Ascending aorta (tissue), 2 donors: ENCODE data around the gene CRYGS. TPM values are rescaled to one million over a fixed set of nuclear protein-coding genes. Genes with fewer than 3 reads are reported as not detected.
"Not testable (repeated sequence)": the region's sequence is repeated elsewhere in the genome, so short reads cannot be mapped to it uniquely, and the experiment has no call there.

Experiments used
- DNase-seq, 2 donors: peaks; one replicate each; pipeline ENCODE4 v3.0.0-alpha.2; 2019; ENCODE audit warnings: low spot score in 2 of 2
- H3K27ac ChIP-seq, 2 donors: fragments of 200-600 bp; sonication (generic); one replicate each; pipeline ENCODE4 v1.5.1; 2016 to 2017; ENCODE audit warnings: mild to moderate bottlenecking in 1 of 2
- H3K27me3 ChIP-seq: fragments of 200-600 bp; sonication (generic); one replicate; pipeline ENCODE4 v1.5.1; 2017
- H3K36me3 ChIP-seq, 2 donors: fragments of 200-600 bp; sonication (generic); one replicate each; pipeline ENCODE4 v1.5.1; 2016
- H3K4me1 ChIP-seq, 2 donors: fragments of 200-600 bp; sonication (generic); one replicate each; pipeline ENCODE4 v1.5.1; 2016 to 2017; ENCODE audit warnings: mild to moderate bottlenecking in 1 of 2
- H3K4me3 ChIP-seq, 2 donors: fragments of 200-600 bp; sonication (generic); one replicate each; pipeline ENCODE4 v1.5.1; 2016 to 2017; ENCODE audit warnings: mild to moderate bottlenecking in 1 of 2
- H3K9me3 ChIP-seq, 2 donors: fragments of 200-600 bp; sonication (generic); one replicate each; pipeline ENCODE4 v1.5.1; 2016
- intact Hi-C: fragments of 100-400 bp; cut with DNase I; formaldehyde crosslinking; loops from one replicate; pipeline ENCODE4 v1.15.1; 2023
- total RNA-seq: library from RNA; depleted of rRNA; stranded (reverse); fragments of >200 nt; gene quantifications from one replicate; pipeline ENCODE4 v1.1.0, GENCODE V29; 2016
- TF ChIP-seq, protein P1 (sequence below), 3 experiments: fragments of 200-600 bp in 2 of 3; fragments of 450-650 bp in 1 of 3; sonication (generic) in 2 of 3; IDR thresholded peaks; one replicate each; pipeline ENCODE4 v1.5.1; 2016 to 2019; ENCODE audit warnings: antibody characterized with exemption in 3 of 3, mild to moderate bottlenecking in 1 of 3, moderate library complexity in 1 of 3

Gene CRYGS
- total RNA-seq, 1 donor from 2014 or later, result not detected

DNA sequence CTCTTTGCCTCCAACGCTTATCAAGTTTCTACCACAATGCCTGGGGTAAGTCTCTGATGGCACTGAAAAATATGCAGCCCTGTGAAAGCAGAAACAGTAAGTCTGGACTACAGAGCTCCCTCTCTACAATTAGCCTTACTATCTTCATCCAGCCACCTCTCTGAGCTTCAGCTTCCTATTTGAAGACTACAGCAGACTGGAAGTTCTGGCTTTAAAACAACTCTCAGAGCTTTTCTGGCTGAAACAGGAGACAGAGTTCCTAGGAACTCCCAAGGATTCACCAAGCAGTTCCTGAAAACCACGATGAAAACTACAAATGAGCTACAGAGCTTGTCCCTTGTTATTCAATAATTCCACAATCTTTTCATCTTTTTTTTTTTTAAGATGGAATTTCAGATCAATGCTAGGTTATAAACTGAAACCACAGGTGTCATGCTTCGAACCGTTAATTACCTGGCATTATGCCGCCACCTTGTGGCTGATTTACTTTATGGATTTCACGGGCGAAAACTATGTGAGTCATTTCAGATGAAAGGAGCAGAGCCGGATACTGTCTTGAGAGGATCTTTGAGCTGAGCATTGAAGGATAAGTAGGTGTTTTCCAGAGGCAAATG lies 3.9 kb downstream of the CRYGS start:
- Histone ChIP-seq H3K27ac (no peak overlapping the region), H3K4me1 (no peaks in the 10 kb centered on the region), H3K27me3 (no peaks in the 10 kb centered on the region), H3K4me3 (peak overlapping the region; percentile 22 to 37), H3K36me3 (peaks cover 0 to 10% of the 10 kb centered on the region in 2 donors), H3K9me3 (no peaks in the 10 kb centered on the region)
- peak in 1 of 2 donors; percentile 86 for DNase-seq
- intact Hi-C loops, result loop anchor here (1.0 kb wide), 2 partner anchors 281 to 557 kb away; no protein-coding TSS in a partner anchor
- TF ChIP-seq, protein P1, sequence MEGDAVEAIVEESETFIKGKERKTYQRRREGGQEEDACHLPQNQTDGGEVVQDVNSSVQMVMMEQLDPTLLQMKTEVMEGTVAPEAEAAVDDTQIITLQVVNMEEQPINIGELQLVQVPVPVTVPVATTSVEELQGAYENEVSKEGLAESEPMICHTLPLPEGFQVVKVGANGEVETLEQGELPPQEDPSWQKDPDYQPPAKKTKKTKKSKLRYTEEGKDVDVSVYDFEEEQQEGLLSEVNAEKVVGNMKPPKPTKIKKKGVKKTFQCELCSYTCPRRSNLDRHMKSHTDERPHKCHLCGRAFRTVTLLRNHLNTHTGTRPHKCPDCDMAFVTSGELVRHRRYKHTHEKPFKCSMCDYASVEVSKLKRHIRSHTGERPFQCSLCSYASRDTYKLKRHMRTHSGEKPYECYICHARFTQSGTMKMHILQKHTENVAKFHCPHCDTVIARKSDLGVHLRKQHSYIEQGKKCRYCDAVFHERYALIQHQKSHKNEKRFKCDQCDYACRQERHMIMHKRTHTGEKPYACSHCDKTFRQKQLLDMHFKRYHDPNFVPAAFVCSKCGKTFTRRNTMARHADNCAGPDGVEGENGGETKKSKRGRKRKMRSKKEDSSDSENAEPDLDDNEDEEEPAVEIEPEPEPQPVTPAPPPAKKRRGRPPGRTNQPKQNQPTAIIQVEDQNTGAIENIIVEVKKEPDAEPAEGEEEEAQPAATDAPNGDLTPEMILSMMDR (IDR thresholded peaks at IDR 0.05), result peak; percentile 60 to 76 (median 70)

DNA sequence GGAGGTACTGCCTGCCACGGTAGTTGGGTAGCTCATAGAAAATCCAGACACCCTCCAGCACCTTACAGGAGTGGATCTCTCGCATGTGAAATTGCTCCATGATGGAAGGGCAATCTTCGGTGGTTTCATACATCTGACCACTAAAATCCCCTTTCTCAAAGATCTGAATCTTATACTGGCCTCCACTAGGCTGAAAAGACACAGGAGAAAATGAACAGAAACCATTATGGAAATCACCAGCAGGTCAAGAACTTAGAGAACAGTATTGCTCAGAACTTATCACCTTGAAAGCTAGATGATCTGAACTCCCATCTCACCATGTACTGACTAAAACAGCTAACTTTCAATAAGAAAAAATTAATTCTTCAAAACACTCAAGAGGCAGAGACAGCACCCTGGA lies 5.4 kb downstream of the CRYGS start:
- Histone ChIP-seq H3K36me3 (peaks cover 0 to 2% of the 10 kb centered on the region in 2 donors), H3K4me1 (no peaks in the 10 kb centered on the region), H3K9me3 (no peaks in the 10 kb centered on the region), H3K27ac (no peak overlapping the region), H3K4me3 (no peak overlapping the region), H3K27me3 (no peaks in the 10 kb centered on the region)
- TF ChIP-seq, protein P1 (IDR thresholded peaks at IDR 0.05), result no peak
- intact Hi-C loops, result loop anchor here (10.0 kb wide), 1 partner anchor 174 kb away; the partner anchor contains the start of gene DGKG
- DNase-seq, result no peak

DNA sequence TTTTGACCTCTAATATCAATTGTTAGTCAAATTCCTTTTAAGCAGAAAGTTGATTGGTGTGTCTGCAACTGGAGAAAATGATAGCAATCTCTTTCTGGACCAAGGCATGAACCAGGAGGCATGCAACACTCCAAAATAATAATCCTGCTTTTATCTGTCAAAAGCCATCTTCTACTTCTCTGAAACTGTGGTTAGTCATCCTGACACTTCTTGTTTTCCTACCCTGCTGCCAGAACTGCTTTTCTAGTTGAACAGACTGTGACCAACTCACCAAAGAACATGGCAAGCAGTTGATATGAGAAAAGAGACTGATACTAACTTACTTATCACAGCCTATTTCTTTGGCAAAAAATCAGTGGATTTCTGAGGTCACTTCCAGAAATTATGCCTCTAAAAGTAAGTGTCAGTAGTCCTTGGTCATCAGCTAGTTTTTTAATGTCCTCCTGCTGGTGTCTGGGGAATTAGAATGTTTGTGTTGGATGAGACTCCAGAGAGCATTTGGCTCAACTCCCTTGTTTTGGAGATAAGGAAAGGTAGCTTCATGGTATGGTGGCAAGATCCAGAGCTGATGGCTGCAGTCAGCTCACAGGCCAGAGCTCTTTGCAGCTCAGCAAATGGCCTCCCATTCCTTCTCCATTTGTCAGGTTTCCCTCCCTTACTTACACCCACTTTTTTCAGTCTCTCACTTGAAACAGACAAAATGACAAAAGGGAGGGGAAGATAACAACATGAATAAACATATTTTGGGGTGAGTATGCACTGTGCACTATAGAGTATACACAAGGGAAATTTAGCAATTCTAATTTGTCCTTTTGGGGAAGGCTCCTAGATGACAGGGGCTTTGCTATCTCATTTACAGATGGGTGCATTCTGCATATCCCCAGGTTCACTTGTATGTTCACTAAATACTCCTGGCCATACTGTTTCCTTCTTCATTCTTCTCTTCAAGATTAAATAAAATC lies 7.0 kb downstream of the CRYGS start:
- no peaks in the 10 kb centered on the region for H3K36me3 ChIP-seq

DNA sequence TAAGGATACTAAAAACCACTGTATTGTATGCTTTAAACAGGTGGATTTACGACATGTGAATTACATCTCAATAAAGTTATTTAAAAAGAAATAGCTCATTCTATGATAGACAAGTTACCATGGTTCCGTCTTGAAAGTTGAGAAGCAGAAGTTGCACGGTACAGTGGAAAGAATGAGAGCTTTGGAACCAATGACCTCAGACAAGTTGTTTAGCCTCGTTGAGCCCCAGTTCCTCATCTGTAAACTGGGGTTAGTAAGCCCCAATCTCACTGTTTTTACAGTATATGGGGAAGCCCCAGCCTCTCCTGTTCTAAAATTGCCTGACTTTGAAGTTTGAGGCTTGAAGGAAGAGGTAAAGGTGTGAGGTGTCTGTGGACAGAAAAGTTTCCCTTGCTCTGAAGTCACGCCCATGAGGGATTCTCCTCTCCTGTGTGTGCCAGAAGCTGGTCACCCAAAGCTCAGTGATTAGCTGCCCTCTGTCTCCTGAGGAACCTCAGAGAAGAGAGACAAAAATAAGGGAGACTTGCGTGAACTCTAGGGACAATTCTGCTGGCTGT lies 10.0 kb downstream of the CRYGS start:
- Histone ChIP-seq H3K9me3 (no peaks in the 10 kb centered on the region), H3K4me3 (no peak overlapping the region), H3K36me3 (no peaks in the 10 kb centered on the region), H3K4me1 (no peaks in the 10 kb centered on the region), H3K27me3 (no peaks in the 10 kb centered on the region), H3K27ac (no peak overlapping the region)
- intact Hi-C loops, result loop anchor here (10.0 kb wide), 1 partner anchor 169 kb away; the partner anchor contains the start of gene DGKG
- TF ChIP-seq, protein P1 (IDR thresholded peaks at IDR 0.05), result no peak
- DNase-seq, result no peak

More for the DNA sequence above, 7.0 kb downstream of the CRYGS start:
- Histone ChIP-seq H3K4me3 (no peak overlapping the region), H3K9me3 (no peaks in the 10 kb centered on the region), H3K27ac (no peak overlapping the region), H3K4me1 (no peaks in the 10 kb centered on the region), H3K27me3 (no peaks in the 10 kb centered on the region)
- intact Hi-C loops, result loop anchor here (10.0 kb wide), 1 partner anchor 172 kb away; the partner anchor contains the start of gene DGKG
- DNase-seq, result no peak
- TF ChIP-seq, protein P1 (IDR thresholded peaks at IDR 0.05), result no peak

GRCh38 chr3:186532598-186533072 lies 11.5 kb downstream of the CRYGS start:
- no peaks in the 10 kb centered on the region for H3K27me3 ChIP-seq
- no peak overlapping the region for H3K4me3 ChIP-seq
- no peaks in the 10 kb centered on the region for H3K4me1 ChIP-seq
- H3K36me3 ChIP-seq, result no peaks in the 10 kb centered on the region
- TF ChIP-seq, protein P1 (IDR thresholded peaks at IDR 0.05), result no peak
- DNase-seq, result no peak
- intact Hi-C loops, result loop anchor here (10.0 kb wide), 1 partner anchor 168 kb away; the partner anchor contains the start of gene DGKG
- H3K27ac ChIP-seq, result no peak overlapping the region
- no peaks in the 10 kb centered on the region for H3K9me3 ChIP-seq

DNA sequence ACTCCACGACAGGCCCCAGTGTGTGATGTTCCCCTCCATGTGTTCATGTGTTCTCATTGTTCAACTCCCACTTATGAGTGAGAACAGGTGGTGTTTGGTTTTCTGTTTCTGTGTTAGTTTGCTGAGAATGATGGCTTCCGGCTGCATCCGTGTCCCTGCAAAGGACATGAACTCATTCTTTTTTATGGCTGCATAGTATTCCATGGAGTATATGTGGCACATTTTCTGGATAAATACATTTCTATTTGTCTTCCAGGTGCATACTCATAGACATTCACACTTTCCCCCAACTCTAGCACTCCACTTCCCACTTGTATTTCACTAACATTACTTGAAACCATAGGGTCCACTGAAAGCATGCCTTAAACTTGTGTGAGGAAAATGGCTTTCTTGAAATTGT lies 12.5 kb downstream of the CRYGS start:
- H3K9me3 ChIP-seq, H3K4me1 ChIP-seq, H3K4me3 ChIP-seq, DNase-seq, H3K27ac ChIP-seq, H3K27me3 ChIP-seq, H3K36me3 ChIP-seq: not testable (repeated sequence)
- intact Hi-C loops, result loop anchor here (10.0 kb wide), 1 partner anchor 167 kb away; the partner anchor contains the start of gene DGKG
